HG03064 (cell line): ENCODE data around the gene RBMY1J.
"Not testable (repeated sequence)": the region's sequence is repeated elsewhere in the genome, so short reads cannot be mapped to it uniquely, and the experiment has no call there.

Source experiments
- ATAC-seq: cut with Tn5 transposase; IDR thresholded peaks from one replicate; pipeline ENCODE4 v1.9.1; 2021; ENCODE audit warnings: low read depth; ENCODE audit not compliant: unreplicated experiment

Gene RBMY1J

GRCh38 chrY:22403110-22403509 lies at the start of gene RBMY1J:
Gene RBMY1J (plus strand): TSS chrY:22403410. CDS start chrY:22405448, 2,038 bp downstream.
- ATAC-seq, result not testable (repeated sequence)

GRCh38 chrY:22367416-22367815 lies 35.8 kb upstream of the RBMY1J start:
- no peak for ATAC-seq

GRCh38 chrY:22370623-22371022 lies 32.6 kb upstream of the RBMY1J start:
- ATAC-seq, result no peak

- no peak for ATAC-seq
These were observed 29.7 kb upstream of the RBMY1J start for GRCh38 chrY:22373494-22373893.

GRCh38 chrY:22444718-22445396 lies 41.6 kb downstream of the RBMY1J start:
- ATAC-seq, result not testable (repeated sequence)

- not testable (repeated sequence) for ATAC-seq
These were observed 52.3 kb downstream of the RBMY1J start for GRCh38 chrY:22455522-22455921.

- ATAC-seq, result not testable (repeated sequence)
These were observed 58.8 kb downstream of the RBMY1J start for GRCh38 chrY:22461962-22462361.
